ENCODE results near the gene PRMT2. TPM values are rescaled to one million over a fixed set of nuclear protein-coding genes. Genes with fewer than 3 reads are reported as not detected.
A peak's percentile ranks its signal among the peaks of the same experiment; 100 is the strongest.
"Not testable (repeated sequence)": the region's sequence is repeated elsewhere in the genome, so short reads cannot be mapped to it uniquely, and the experiment has no call there.

The PRMT2 gene
- total RNA-seq, 1 donor from 2014 or later = 178 TPM

GRCh38 chr21:46662765-46663500 lies 27.5 kb downstream of the PRMT2 start:
- no peak for DNase-seq (ENCODE audit: low spot score)
- no peak for ATAC-seq
- intact Hi-C loops (cut with DNase I) = no loop called here

GRCh38 chr21:46663754-46664153 lies 28.3 kb downstream of the PRMT2 start:
- intact Hi-C loops (cut with DNase I) = no loop called here
- DNase-seq (ENCODE audit: low spot score) (no peak), ATAC-seq (no peak)

GRCh38 chr21:46664316-46664995 lies 29.0 kb downstream of the PRMT2 start:
- ATAC-seq (no peak), DNase-seq (ENCODE audit: low spot score) (no peak)
- intact Hi-C loops (cut with DNase I) = no loop called here

GRCh38 chr21:46665566-46665965 lies 30.1 kb downstream of the PRMT2 start:
- ATAC-seq (no peak), DNase-seq (ENCODE audit: low spot score) (no peak)
- intact Hi-C loops (cut with DNase I) = no loop called here

- DNase-seq (ENCODE audit: low spot score) = no peak
- intact Hi-C loops (cut with DNase I) = no loop called here
- ATAC-seq = peak; percentile 9
These were observed 31.7 kb downstream of the PRMT2 start for GRCh38 chr21:46666941-46667740.

- ATAC-seq (peak; percentile 40), DNase-seq (ENCODE audit: low spot score) (no peak)
- intact Hi-C loops (cut with DNase I) = no loop called here
These were observed 32.4 kb downstream of the PRMT2 start for GRCh38 chr21:46667741-46668380.

- ATAC-seq (no peak), DNase-seq (ENCODE audit: low spot score) (no peak)
- intact Hi-C loops (cut with DNase I) = no loop called here
These were observed 32.9 kb downstream of the PRMT2 start for GRCh38 chr21:46668381-46668780.

GRCh38 chr21:46668904-46669303 lies 33.4 kb downstream of the PRMT2 start:
- intact Hi-C loops (cut with DNase I); DNase-seq (ENCODE audit: low spot score); ATAC-seq: not testable (repeated sequence)

- ATAC-seq (no peak), DNase-seq (ENCODE audit: low spot score) (no peak)
- intact Hi-C loops (cut with DNase I) = no loop called here
These were observed 39.0 kb downstream of the PRMT2 start for GRCh38 chr21:46674430-46675007.

GRCh38 chr21:46675595-46676280 lies 40.3 kb downstream of the PRMT2 start:
- DNase-seq (ENCODE audit: low spot score) (no peak), ATAC-seq (no peak)
- intact Hi-C loops (cut with DNase I) = no loop called here

GRCh38 chr21:46676542-46676941 lies 41.1 kb downstream of the PRMT2 start:
- DNase-seq (ENCODE audit: low spot score); ATAC-seq; intact Hi-C loops (cut with DNase I): not testable (repeated sequence)

GRCh38 chr21:46681593-46681992 lies 46.1 kb downstream of the PRMT2 start:
- DNase-seq (ENCODE audit: low spot score); intact Hi-C loops (cut with DNase I); ATAC-seq: not testable (repeated sequence)

GRCh38 chr21:46698652-46699051 lies 63.2 kb downstream of the PRMT2 start:
- DNase-seq (ENCODE audit: low spot score); ATAC-seq; intact Hi-C loops (cut with DNase I): not testable (repeated sequence)

- DNase-seq (ENCODE audit: low spot score); ATAC-seq; intact Hi-C loops (cut with DNase I): not testable (repeated sequence)
These were observed 63.6 kb downstream of the PRMT2 start for GRCh38 chr21:46699104-46699503.

Data from sciatic nerve (tissue), 2 donors.